ENCODE results near the gene NDUFA3. TPM values are rescaled to one million over a fixed set of nuclear protein-coding genes. Genes with fewer than 3 reads are reported as not detected.
A peak's percentile ranks its signal among the peaks of the same experiment; 100 is the strongest.
"Not testable (repeated sequence)": the region's sequence is repeated elsewhere in the genome, so short reads cannot be mapped to it uniquely, and the experiment has no call there.

Gene NDUFA3
- total RNA-seq, 1 experiment from 2014 or later, result 128 TPM

DNA sequence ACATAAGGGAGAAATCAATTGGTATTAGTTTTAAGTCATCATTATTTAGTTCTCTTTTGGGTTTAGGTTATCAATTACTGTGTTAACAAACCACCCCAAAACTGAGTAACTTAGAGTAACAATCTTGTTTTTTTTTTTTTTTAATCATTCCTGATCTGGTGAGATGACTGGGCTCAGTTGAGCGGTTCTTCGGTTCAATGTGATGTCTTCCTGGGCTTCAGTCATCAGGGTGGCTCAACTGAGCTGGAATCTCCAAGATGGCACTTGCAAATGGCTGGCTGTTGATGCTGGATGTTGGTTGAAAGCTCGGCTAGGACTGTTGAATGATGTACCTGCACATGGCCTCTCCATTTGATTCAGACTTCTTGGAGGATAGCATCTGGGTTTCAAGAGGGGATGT is 18.2 kb upstream of the NDUFA3 start:
- peaks cover 13% of the 10 kb centered on the region for H3K9me3 Mint-ChIP-seq (ENCODE audit: unreplicated experiment)
- H3K36me3 Mint-ChIP-seq (ENCODE audit: insufficient read depth, unreplicated experiment), result no peaks in the 10 kb centered on the region
- ChIA-PET POLR2A (interaction anchor here (0.8 kb wide), 1 partner anchor 12 kb away, joined by 3 read pairs; no protein-coding TSS in a partner anchor), CTCF (interaction anchor here (1.5 kb wide), 1 partner anchor 292 kb away, joined by 5 read pairs; no protein-coding TSS in a partner anchor)
- no peaks in the 10 kb centered on the region for H3K27me3 Mint-ChIP-seq (ENCODE audit: insufficient read depth, unreplicated experiment)
- BruUV-seq (replicated peaks), result no TSS peak
- no peak overlapping the region for H3K4me3 Mint-ChIP-seq (ENCODE audit: unreplicated experiment)
- DNase-seq (ENCODE audit: unreplicated experiment), result no peak
- TF ChIP-seq, protein P1, sequence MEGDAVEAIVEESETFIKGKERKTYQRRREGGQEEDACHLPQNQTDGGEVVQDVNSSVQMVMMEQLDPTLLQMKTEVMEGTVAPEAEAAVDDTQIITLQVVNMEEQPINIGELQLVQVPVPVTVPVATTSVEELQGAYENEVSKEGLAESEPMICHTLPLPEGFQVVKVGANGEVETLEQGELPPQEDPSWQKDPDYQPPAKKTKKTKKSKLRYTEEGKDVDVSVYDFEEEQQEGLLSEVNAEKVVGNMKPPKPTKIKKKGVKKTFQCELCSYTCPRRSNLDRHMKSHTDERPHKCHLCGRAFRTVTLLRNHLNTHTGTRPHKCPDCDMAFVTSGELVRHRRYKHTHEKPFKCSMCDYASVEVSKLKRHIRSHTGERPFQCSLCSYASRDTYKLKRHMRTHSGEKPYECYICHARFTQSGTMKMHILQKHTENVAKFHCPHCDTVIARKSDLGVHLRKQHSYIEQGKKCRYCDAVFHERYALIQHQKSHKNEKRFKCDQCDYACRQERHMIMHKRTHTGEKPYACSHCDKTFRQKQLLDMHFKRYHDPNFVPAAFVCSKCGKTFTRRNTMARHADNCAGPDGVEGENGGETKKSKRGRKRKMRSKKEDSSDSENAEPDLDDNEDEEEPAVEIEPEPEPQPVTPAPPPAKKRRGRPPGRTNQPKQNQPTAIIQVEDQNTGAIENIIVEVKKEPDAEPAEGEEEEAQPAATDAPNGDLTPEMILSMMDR (IDR thresholded peaks at IDR 0.05; ENCODE audit: unreplicated experiment), result no peak
- intact Hi-C loops (cut with micrococcal nuclease), result no loop called here
- no peak overlapping the region for H3K27ac Mint-ChIP-seq (ENCODE audit: low read depth, unreplicated experiment)
- no peaks in the 10 kb centered on the region for H3K4me1 Mint-ChIP-seq (ENCODE audit: insufficient read depth, unreplicated experiment)

DNA sequence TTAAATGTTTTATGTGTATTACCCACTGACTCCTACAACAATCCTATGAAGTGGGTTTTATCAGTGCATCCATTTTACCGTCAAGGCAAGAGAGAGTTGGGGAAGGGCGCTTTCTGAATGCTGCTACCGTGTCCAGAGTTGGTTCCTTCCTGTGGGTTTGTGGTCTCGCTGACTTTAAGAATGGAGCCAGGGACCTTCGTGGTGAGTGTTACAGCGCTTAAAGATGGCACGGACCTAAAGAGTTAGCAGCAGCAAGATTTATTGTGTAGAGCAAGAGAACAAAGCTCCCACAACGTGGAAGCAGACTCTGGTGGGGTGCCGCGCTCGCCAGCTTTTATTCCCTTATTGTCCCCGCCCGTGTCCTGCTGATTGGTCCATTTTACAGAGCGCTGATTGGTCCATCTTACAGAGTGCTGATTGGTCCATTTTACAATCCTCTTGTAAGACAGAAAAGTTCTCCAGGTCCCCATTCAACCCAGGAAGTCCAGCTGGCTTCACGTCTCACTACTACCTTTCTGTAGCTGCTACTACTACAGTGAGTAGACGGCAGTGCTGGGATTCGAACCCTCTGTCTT is 8.1 kb upstream of the NDUFA3 start:
- POLR2A ChIA-PET, result interaction anchor here (0.6 kb wide), 1 partner anchor 1387 kb away, joined by 4 read pairs; no protein-coding TSS in a partner anchor
- Mint-ChIP-seq H3K27ac (ENCODE audit: low read depth, unreplicated experiment) (no peak overlapping the region), H3K36me3 (ENCODE audit: insufficient read depth, unreplicated experiment) (no peaks in the 10 kb centered on the region), H3K4me1 (ENCODE audit: insufficient read depth, unreplicated experiment) (peaks cover 10% of the 10 kb centered on the region), H3K9me3 (ENCODE audit: unreplicated experiment) (no peaks in the 10 kb centered on the region), H3K4me3 (ENCODE audit: unreplicated experiment) (no peak overlapping the region), H3K27me3 (ENCODE audit: insufficient read depth, unreplicated experiment) (peaks cover 16% of the 10 kb centered on the region)
- TF ChIP-seq, protein P1 (IDR thresholded peaks at IDR 0.05; ENCODE audit: unreplicated experiment), result no peak
- CTCF ChIA-PET, result interaction anchor here (0.7 to 2.7 kb wide), 4 partner anchors 138 to 1065 kb away, joined by 3 to 8 read pairs (median 4); no protein-coding TSS in a partner anchor
- no peak for DNase-seq (ENCODE audit: unreplicated experiment)
- intact Hi-C loops (cut with micrococcal nuclease), result no loop called here
- BruUV-seq (replicated peaks), result no TSS peak

DNA sequence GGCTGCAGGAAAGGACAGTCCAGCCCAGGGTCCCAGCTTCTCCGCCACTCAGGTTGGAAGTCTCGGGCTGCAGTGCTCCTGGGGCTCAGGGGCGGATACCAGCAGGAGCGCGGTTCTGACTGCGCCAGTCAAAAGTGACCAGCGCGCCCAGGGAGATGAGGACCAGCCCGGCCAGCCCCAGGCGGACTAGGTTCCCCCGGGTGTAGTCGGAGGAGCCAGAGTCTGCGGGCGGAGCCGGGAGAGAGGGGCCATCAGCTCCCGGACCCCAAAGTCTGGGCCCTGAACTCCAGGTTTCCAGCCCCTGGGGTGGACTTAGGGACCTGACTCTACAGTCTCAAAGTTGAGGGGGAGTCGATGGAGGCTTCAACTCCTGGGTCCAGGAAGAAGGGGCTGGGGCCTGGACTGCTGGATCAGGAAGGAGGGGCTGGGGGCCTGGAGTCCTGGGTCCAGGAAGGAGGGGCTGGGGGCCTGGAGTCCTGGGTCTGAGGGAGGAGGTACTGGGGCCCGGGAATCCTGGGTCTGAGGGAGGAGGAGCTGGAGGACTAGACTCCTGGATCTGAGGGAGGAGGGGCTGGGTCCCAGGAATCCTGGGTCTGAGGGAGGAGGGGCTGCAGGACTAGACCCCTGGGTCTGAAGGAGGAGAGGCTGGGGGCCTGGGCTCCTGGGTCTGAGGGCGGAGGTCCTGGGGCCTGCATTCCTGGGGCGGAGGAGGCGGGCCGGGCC is 7.4 kb upstream of the NDUFA3 start:
- CTCF ChIA-PET, result interaction anchor here (0.6 to 2.7 kb wide), 6 partner anchors 19 to 1064 kb away, joined by 3 to 8 read pairs (median 4); no protein-coding TSS in a partner anchor
- peak overlapping the region; percentile 40 for H3K4me3 Mint-ChIP-seq (ENCODE audit: unreplicated experiment)
- no TSS peak for BruUV-seq (replicated peaks)

DNA sequence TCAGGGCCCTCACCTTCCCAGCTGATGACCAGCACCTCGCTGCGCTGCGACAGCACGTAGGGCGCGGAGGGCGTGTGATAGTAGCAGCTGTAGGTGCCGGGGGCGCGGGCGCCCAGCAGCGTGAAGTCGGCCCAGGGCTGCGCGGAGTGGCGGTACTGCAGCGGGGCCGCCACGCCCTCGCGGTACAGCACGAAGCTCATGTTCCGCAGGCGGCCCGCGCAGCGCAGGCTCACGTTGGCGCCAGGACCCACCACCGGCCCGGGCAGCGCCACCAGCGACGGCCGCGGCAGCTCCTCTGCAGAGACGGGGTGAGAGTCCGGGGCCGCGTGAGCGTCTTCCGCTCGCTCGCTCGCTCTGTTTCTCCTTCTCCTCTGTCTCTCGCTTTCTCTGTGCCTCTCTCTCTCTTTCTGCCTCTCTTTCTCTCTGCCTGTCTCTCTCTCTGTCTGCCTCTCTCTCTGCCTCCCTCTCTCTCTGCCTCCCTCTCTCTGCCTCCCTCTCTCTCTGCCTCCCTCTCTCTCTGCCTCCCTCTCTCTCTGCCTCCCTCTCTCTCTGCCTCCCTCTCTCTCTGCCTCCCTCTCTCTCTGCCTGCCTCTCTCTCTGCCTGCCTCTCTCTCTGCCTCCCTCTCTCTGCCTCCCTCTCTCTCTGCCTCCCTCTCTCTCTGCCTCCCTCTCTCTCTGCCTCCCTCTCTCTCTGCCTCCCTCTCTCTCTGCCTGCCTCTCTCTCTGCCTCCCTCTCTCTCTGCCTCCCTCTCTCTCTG is 6.6 kb upstream of the NDUFA3 start:
- POLR2A ChIA-PET, result interaction anchor here (0.7 to 1.0 kb wide), 2 partner anchors 11 to 104 kb away, joined by 3 read pairs; no protein-coding TSS in a partner anchor
- intact Hi-C loops (cut with micrococcal nuclease); DNase-seq (ENCODE audit: unreplicated experiment); H3K9me3 Mint-ChIP-seq (ENCODE audit: unreplicated experiment); BruUV-seq (replicated peaks); H3K27ac Mint-ChIP-seq (ENCODE audit: low read depth, unreplicated experiment); H3K36me3 Mint-ChIP-seq (ENCODE audit: insufficient read depth, unreplicated experiment): not testable (repeated sequence)
- Mint-ChIP-seq H3K27me3 (ENCODE audit: insufficient read depth, unreplicated experiment) (peaks cover 16% of the 10 kb centered on the region), H3K4me3 (ENCODE audit: unreplicated experiment) (peak overlapping the region; percentile 40), H3K4me1 (ENCODE audit: insufficient read depth, unreplicated experiment) (peaks cover 10% of the 10 kb centered on the region)
- CTCF ChIA-PET, result interaction anchor here (0.5 to 2.7 kb wide), 5 partner anchors 18 to 322 kb away, joined by 3 to 8 read pairs (median 3); no protein-coding TSS in a partner anchor

More for the DNA sequence above, 7.4 kb upstream of the NDUFA3 start:
- no peaks in the 10 kb centered on the region for H3K36me3 Mint-ChIP-seq (ENCODE audit: insufficient read depth, unreplicated experiment)
- TF ChIP-seq, protein P1 (IDR thresholded peaks at IDR 0.05; ENCODE audit: unreplicated experiment), result no peak
- H3K4me1 Mint-ChIP-seq (ENCODE audit: insufficient read depth, unreplicated experiment), result peaks cover 10% of the 10 kb centered on the region
- H3K9me3 Mint-ChIP-seq (ENCODE audit: unreplicated experiment), result no peaks in the 10 kb centered on the region
- H3K27me3 Mint-ChIP-seq (ENCODE audit: insufficient read depth, unreplicated experiment), result peaks cover 16% of the 10 kb centered on the region
- intact Hi-C loops (cut with micrococcal nuclease), result no loop called here
- H3K27ac Mint-ChIP-seq (ENCODE audit: low read depth, unreplicated experiment), result no peak overlapping the region
- POLR2A ChIA-PET, result interaction anchor here (0.6 kb wide), 1 partner anchor 1388 kb away, joined by 4 read pairs; no protein-coding TSS in a partner anchor
- DNase-seq (ENCODE audit: unreplicated experiment), result no peak
